GM12874 (cell line): ENCODE data around the gene EGR2.

Experiments
- CTCF ChIP-seq: IDR thresholded peaks from 2 replicates; pipeline ENCODE4 v1.5.1; 2011; ENCODE audit warnings: low read depth, mild to moderate bottlenecking, control low read depth, low read length, moderate library complexity; ENCODE audit not compliant: insufficient read depth

Gene EGR2

GRCh38 chr10:62804356-62805230 lies 11.6 kb downstream of the EGR2 start, which contains the start of gene ADO:
Gene ADO, plus strand, starts transcription at chr10:62804720. Its CDS starts 340 bp downstream, at chr10:62805060.
- TF ChIP-seq CTCF = no peak

GRCh38 chr10:62803724-62804355 lies 12.3 kb downstream of the EGR2 start:
- no peak for TF ChIP-seq CTCF

- TF ChIP-seq CTCF = no peak
Measured at GRCh38 chr10:62801871-62802270, 14.3 kb downstream of the EGR2 start.

GRCh38 chr10:62796896-62797295 lies 19.3 kb downstream of the EGR2 start:
- TF ChIP-seq CTCF = no peak

GRCh38 chr10:62795762-62796161 lies 20.4 kb downstream of the EGR2 start:
- no peak for TF ChIP-seq CTCF

GRCh38 chr10:62795100-62795499 lies 21.1 kb downstream of the EGR2 start:
- no peak for TF ChIP-seq CTCF

- no peak for TF ChIP-seq CTCF
Measured at GRCh38 chr10:62794306-62794705, 21.9 kb downstream of the EGR2 start.
